Progenitor cell of endocrine pancreas (in vitro differentiated cells): Measurements from ENCODE around the gene CEACAM1. TPM values are rescaled to one million over a fixed set of nuclear protein-coding genes. Genes with fewer than 3 reads are reported as not detected.
"Not testable (repeated sequence)": the region's sequence is repeated elsewhere in the genome, so short reads cannot be mapped to it uniquely, and the experiment has no call there.

Experiments used
- DNase-seq: peaks from one replicate; pipeline ENCODE4 v3.0.0; 2021; ENCODE audit warnings: low spot score; ENCODE audit not compliant: unreplicated experiment
- H3K27ac Mint-ChIP-seq: 2 replicates; pipeline ENCODE4 v1.8.0; 2021; ENCODE audit warnings: mild to moderate bottlenecking, moderate library complexity, mixed read lengths
- H3K27me3 Mint-ChIP-seq: 2 replicates; pipeline ENCODE4 v1.8.0; 2021; ENCODE audit warnings: mixed read lengths
- H3K36me3 Mint-ChIP-seq: 2 replicates; pipeline ENCODE4 v1.8.0; 2022; ENCODE audit warnings: mixed read lengths; ENCODE audit not compliant: insufficient read depth
- H3K4me1 Mint-ChIP-seq: 2 replicates; pipeline ENCODE4 v1.8.0; 2021; ENCODE audit warnings: low read depth, mixed read lengths
- H3K4me3 Mint-ChIP-seq: 2 replicates; pipeline ENCODE4 v1.8.0; 2021; ENCODE audit warnings: low read depth, mild to moderate bottlenecking, moderate library complexity, mixed read lengths
- H3K9me3 Mint-ChIP-seq: 2 replicates; pipeline ENCODE4 v1.8.0; 2021; ENCODE audit warnings: low read depth, mixed read lengths
- total RNA-seq: library from RNA; stranded (reverse); gene quantifications from 2 replicates; pipeline ENCODE4 v1.2.1, GENCODE V29; 2021
- TF ChIP-seq, protein P1 (sequence below): fragments of 200-600 bp; sonication (generic); IDR thresholded peaks from one replicate; pipeline ENCODE4 v1.5.0; 2021; ENCODE audit warnings: antibody characterized with exemption, mild to moderate bottlenecking; ENCODE audit not compliant: unreplicated experiment

CEACAM1 gene
- total RNA-seq, 1 donor from 2014 or later: 0.69 TPM

DNA sequence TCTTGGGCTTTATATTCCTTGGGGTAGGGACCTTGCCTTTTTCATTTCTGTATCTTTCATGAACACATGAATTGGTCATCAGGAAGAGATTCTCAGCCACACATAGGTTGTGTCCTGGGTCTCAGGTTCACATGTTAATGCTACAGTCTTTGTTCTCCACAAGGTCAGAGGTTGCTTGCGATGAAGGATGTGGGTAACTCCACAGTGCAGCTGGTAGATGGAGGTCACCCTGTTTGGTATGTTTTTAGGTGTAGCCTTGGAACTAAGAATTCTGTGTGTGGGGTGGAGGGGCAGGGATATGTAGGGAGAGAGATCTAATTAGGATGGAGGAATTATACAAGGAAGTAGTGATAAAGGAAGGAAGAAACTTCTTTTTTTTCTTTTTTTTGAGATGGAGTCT, 23.2 kb downstream of the CEACAM1 start:
- Mint-ChIP-seq H3K36me3 (no peaks in the 10 kb centered on the region), H3K4me1 (no peaks in the 10 kb centered on the region), H3K4me3 (no peak overlapping the region), H3K27me3 (no peaks in the 10 kb centered on the region), H3K9me3 (no peaks in the 10 kb centered on the region), H3K27ac (no peak overlapping the region)
- TF ChIP-seq, protein P1, sequence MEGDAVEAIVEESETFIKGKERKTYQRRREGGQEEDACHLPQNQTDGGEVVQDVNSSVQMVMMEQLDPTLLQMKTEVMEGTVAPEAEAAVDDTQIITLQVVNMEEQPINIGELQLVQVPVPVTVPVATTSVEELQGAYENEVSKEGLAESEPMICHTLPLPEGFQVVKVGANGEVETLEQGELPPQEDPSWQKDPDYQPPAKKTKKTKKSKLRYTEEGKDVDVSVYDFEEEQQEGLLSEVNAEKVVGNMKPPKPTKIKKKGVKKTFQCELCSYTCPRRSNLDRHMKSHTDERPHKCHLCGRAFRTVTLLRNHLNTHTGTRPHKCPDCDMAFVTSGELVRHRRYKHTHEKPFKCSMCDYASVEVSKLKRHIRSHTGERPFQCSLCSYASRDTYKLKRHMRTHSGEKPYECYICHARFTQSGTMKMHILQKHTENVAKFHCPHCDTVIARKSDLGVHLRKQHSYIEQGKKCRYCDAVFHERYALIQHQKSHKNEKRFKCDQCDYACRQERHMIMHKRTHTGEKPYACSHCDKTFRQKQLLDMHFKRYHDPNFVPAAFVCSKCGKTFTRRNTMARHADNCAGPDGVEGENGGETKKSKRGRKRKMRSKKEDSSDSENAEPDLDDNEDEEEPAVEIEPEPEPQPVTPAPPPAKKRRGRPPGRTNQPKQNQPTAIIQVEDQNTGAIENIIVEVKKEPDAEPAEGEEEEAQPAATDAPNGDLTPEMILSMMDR: no peak
- DNase-seq: no peak

DNA sequence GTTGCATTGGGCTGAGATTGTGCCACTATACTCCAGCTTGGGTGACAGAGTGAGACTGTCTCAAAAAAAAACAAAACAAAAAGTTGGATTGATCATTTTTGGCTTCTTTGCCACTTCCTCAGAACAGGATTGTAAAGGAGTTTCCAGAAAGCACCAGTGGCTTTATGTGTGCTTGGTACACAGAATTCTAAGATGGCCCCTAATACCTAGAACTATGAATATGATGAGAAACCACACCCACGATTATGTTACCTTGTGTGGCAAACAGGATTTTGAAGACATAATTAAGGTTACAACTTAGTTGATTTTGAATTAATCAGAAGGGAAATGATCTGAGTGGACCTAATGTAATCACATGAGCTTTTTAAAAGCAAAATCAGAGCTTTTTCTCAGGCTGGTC, 26.5 kb downstream of the CEACAM1 start:
- TF ChIP-seq, protein P1: no peak
- no peak overlapping the region for H3K27ac Mint-ChIP-seq
- H3K4me3 Mint-ChIP-seq: no peak overlapping the region
- no peaks in the 10 kb centered on the region for H3K36me3 Mint-ChIP-seq
- no peaks in the 10 kb centered on the region for H3K9me3 Mint-ChIP-seq
- peaks cover 25% of the 10 kb centered on the region for H3K4me1 Mint-ChIP-seq
- DNase-seq: no peak
- no peaks in the 10 kb centered on the region for H3K27me3 Mint-ChIP-seq

DNA sequence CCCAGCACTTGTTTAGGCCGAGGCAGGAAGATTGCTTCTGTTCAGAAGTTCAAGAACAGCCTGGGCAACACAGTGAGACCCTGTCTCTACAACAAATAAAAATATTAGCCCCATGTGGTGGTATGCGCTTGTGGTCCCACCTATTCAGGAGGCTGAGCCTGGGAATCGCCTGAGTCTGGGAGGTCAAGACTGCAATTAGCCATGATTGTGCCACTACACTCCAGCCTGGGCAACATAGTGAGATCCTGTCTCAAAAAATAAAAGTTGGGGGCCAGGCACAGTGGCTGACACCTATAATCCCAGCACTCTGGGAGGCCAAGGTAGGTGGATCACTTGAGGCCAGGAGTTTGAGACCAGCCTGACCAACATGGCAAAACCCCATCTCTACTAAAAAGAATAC, 27.0 kb downstream of the CEACAM1 start:
- H3K4me3 Mint-ChIP-seq, DNase-seq, H3K36me3 Mint-ChIP-seq, H3K9me3 Mint-ChIP-seq, H3K27ac Mint-ChIP-seq, H3K27me3 Mint-ChIP-seq: not testable (repeated sequence)
- peaks cover 28% of the 10 kb centered on the region for H3K4me1 Mint-ChIP-seq

DNA sequence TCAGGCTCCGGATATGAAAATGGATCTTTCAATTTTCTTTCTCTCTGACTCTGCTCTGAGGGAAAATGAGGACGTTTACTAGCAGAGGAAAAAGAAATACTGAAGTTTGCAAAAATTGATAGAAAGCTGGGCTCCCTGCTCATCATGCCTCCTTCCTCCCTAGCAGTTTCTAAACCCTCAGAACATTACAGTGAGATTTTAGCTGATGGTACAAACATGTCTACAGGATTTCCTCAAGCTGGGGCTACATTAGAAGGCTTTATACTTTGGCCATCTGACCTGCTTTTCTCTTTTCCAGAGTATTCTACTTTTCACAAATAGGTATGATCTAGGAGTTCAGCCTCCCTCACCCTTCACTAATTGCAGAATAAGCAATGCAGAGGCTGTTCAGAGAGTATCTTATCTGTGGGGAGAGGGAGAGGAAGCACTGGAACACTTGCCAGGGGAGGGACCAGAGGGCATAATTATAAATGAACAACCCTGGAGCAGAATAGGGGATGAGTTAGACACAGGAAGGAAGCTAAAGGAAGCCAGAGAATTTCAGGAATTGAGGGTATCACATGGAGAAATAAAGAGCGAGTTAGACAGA, 30.0 kb downstream of the CEACAM1 start:
- Mint-ChIP-seq H3K27me3 (no peaks in the 10 kb centered on the region), H3K4me1 (peaks cover 32% of the 10 kb centered on the region), H3K4me3 (peak overlapping the region; percentile 8), H3K36me3 (no peaks in the 10 kb centered on the region), H3K9me3 (no peaks in the 10 kb centered on the region), H3K27ac (peak overlapping the region; percentile 86)
- no peak for DNase-seq
- TF ChIP-seq, protein P1: no peak

DNA sequence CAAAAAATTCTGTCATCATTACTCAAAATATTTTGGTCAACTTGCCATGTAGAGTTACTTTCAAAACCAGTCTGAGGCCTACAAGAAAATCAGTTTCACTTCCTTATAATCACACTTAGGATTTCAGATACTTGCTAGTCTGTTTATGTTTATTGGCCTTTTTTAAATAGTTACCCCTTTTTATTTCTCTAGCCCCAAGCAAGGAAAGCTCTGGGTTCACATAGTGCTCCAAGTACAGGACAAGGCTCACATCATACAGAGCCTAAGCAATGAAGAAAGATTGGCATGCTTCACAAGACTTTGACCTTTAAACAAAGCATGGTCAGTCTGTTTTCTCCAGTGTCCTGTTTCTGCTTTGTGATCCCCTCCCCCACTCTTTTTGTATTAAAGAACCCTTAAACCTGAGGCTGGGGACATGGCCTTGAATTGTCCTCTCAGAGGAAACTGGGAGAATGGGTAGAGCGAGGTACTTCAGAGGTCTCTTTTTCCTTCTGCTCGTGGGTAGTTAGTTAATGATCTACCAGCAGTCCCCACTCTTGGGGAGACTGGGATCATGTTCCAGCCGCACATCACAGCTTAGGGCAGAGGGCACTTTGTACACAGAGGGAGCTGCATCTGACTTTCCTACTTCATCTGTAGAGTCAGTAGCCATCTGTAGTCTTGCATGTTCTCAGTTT, 30.7 kb downstream of the CEACAM1 start:
- TF ChIP-seq, protein P1: no peak
- Mint-ChIP-seq H3K27me3 (no peaks in the 10 kb centered on the region), H3K36me3 (no peaks in the 10 kb centered on the region), H3K9me3 (no peaks in the 10 kb centered on the region), H3K4me3 (peak overlapping the region; percentile 8), H3K4me1 (peaks cover 32% of the 10 kb centered on the region), H3K27ac (peak overlapping the region; percentile 86)
- DNase-seq: peak; percentile 34
